Fibroblast of gingiva (primary cell): ENCODE results near the gene PRSS27.
A peak's percentile ranks its signal among the peaks of the same experiment; 100 is the strongest.
"Not testable (repeated sequence)": the region's sequence is repeated elsewhere in the genome, so short reads cannot be mapped to it uniquely, and the experiment has no call there.

ENCODE experiments used
- DNase-seq: peaks from one replicate; pipeline ENCODE4 v3.0.0-alpha.2; 2011; ENCODE audit warnings: low read depth

The PRSS27 gene

GRCh38 chr16:2724816-2725348 lies 4.9 kb upstream of the PRSS27 start:
- no peak for DNase-seq

GRCh38 chr16:2724088-2724676 lies 4.2 kb upstream of the PRSS27 start:
- no peak for DNase-seq

GRCh38 chr16:2721634-2722173 lies 1.7 kb upstream of the PRSS27 start:
- not testable (repeated sequence) for DNase-seq

GRCh38 chr16:2720719-2721633 lies 952 bp upstream of the PRSS27 start:
- peak; percentile 81 for DNase-seq

- no peak for DNase-seq
Observed at GRCh38 chr16:2719328-2720063, 528 bp downstream of the PRSS27 start.

GRCh38 chr16:2717383-2718263 lies 2.4 kb downstream of the PRSS27 start:
- no peak for DNase-seq

GRCh38 chr16:2716948-2717347 lies 3.1 kb downstream of the PRSS27 start:
- no peak for DNase-seq

- no peak for DNase-seq
Observed at GRCh38 chr16:2715966-2716885, 3.8 kb downstream of the PRSS27 start.

GRCh38 chr16:2715519-2715918 lies 4.5 kb downstream of the PRSS27 start:
- no peak for DNase-seq

GRCh38 chr16:2715064-2715463 lies 5.0 kb downstream of the PRSS27 start:
- DNase-seq: no peak

GRCh38 chr16:2713985-2714774 lies 5.8 kb downstream of the PRSS27 start:
- DNase-seq: no peak

- DNase-seq: no peak
Observed at GRCh38 chr16:2713523-2713922, 6.5 kb downstream of the PRSS27 start.

- no peak for DNase-seq
Observed at GRCh38 chr16:2712546-2712945, 7.5 kb downstream of the PRSS27 start.

- no peak for DNase-seq
Observed at GRCh38 chr16:2712063-2712441, 8.0 kb downstream of the PRSS27 start.

GRCh38 chr16:2711370-2712062 lies 8.5 kb downstream of the PRSS27 start:
- no peak for DNase-seq

- no peak for DNase-seq
Observed at GRCh38 chr16:2710711-2711231, 9.3 kb downstream of the PRSS27 start.

- no peak for DNase-seq
Observed at GRCh38 chr16:2710021-2710710, 9.9 kb downstream of the PRSS27 start.

- no peak for DNase-seq
Observed at GRCh38 chr16:2709588-2709984, 10.4 kb downstream of the PRSS27 start.
